Neural progenitor cell (in vitro differentiated cells): ENCODE measurements around the gene REC114. TPM values are rescaled to one million over a fixed set of nuclear protein-coding genes. Genes with fewer than 3 reads are reported as not detected.

ENCODE experiments used
- DNase-seq: peaks from one replicate; pipeline ENCODE4 v3.0.0-alpha.2; 2016; ENCODE audit warnings: low spot score
- H2AFZ ChIP-seq: fragments of 200-600 bp; sonication (generic); replicated peaks from 2 replicates; pipeline ENCODE4 v1.6.1; 2016; ENCODE audit warnings: antibody characterized with exemption
- H3F3A ChIP-seq: fragments of 200-600 bp; sonication (generic); 2 replicates; pipeline ENCODE4 v1.6.1; 2016; ENCODE audit warnings: antibody characterized with exemption, low read depth
- H3K27ac ChIP-seq: fragments of 200-600 bp; sonication (generic); 2 replicates; pipeline ENCODE4 v1.5.1; 2016; ENCODE audit warnings: mild to moderate bottlenecking
- H3K27me3 ChIP-seq: fragments of 200-600 bp; sonication (generic); 2 replicates; pipeline ENCODE4 v1.6.1; 2016; ENCODE audit warnings: mild to moderate bottlenecking, moderate library complexity
- H3K36me3 ChIP-seq: fragments of 200-600 bp; sonication (generic); 2 replicates; pipeline ENCODE4 v1.5.1; 2016
- H3K4me1 ChIP-seq: fragments of 200-600 bp; sonication (generic); 2 replicates; pipeline ENCODE4 v1.6.1; 2016; ENCODE audit warnings: mixed run types
- H3K4me2 ChIP-seq: fragments of 200-600 bp; sonication (generic); 2 replicates; pipeline ENCODE4 v1.6.1; 2016
- H3K4me3 ChIP-seq: fragments of 200-600 bp; sonication (generic); 2 replicates; pipeline ENCODE4 v1.5.1; 2016
- H3K79me2 ChIP-seq: fragments of 200-600 bp; sonication (generic); 2 replicates; pipeline ENCODE4 v1.6.1; 2016; ENCODE audit warnings: low read depth
- H3K9ac ChIP-seq: fragments of 200-600 bp; sonication (generic); 2 replicates; pipeline ENCODE4 v1.6.1; 2016
- H3K9me3 ChIP-seq: fragments of 200-600 bp; sonication (generic); 2 replicates; pipeline ENCODE4 v1.5.1; 2016; ENCODE audit warnings: low read depth
- H4K20me1 ChIP-seq: fragments of 200-600 bp; sonication (generic); 2 replicates; pipeline ENCODE4 v1.6.1; 2016; ENCODE audit warnings: low read depth
- H3K27ac Mint-ChIP-seq: 3 replicates; pipeline ENCODE4 v1.8.0; 2021; ENCODE audit warnings: mixed read lengths
- H3K27me3 Mint-ChIP-seq: 2 replicates; pipeline ENCODE4 v1.8.0; 2022; ENCODE audit warnings: low read depth, mild to moderate bottlenecking, inconsistent platforms, moderate library complexity, mixed read lengths; ENCODE audit not compliant: insufficient read depth
- H3K36me3 Mint-ChIP-seq: 3 replicates; pipeline ENCODE4 v1.8.0; 2021; ENCODE audit warnings: mixed read lengths
- H3K4me1 Mint-ChIP-seq: 3 replicates; pipeline ENCODE4 v1.8.0; 2021; ENCODE audit warnings: mixed read lengths
- H3K4me3 Mint-ChIP-seq: 3 replicates; pipeline ENCODE4 v1.8.0; 2021; ENCODE audit warnings: mild to moderate bottlenecking, moderate library complexity, mixed read lengths
- H3K9me3 Mint-ChIP-seq: 3 replicates; pipeline ENCODE4 v1.8.0; 2020; ENCODE audit warnings: mixed read lengths
- CTCF ChIP-seq: fragments of 200-600 bp; sonication (generic); IDR thresholded peaks from 2 replicates; pipeline ENCODE4 v1.5.1; 2017; ENCODE audit warnings: antibody characterized with exemption, mild to moderate bottlenecking
- EZH2 ChIP-seq: fragments of 200-600 bp; sonication (generic); IDR thresholded peaks from 2 replicates; pipeline ENCODE4 v1.6.1; 2017; ENCODE audit warnings: antibody characterized with exemption, mild to moderate bottlenecking, moderate library complexity
- EZH2phosphoT487 ChIP-seq: fragments of 200-600 bp; sonication (generic); IDR thresholded peaks from 2 replicates; pipeline ENCODE4 v1.6.1; 2017; ENCODE audit warnings: antibody characterized with exemption
- total RNA-seq: library from RNA; depleted of rRNA; stranded (reverse); fragments of >200 nt; gene quantifications from 2 replicates; pipeline ENCODE4 v1.2.3, GENCODE V29; 2015; ENCODE audit warnings: low replicate concordance

REC114 gene
- total RNA-seq, 1 donor from 2014 or later = not detected

GRCh38 chr15:73584699-73585420, 141.9 kb downstream of the REC114 start:
- H3K9me3 ChIP-seq = no peaks in the 10 kb centered on the region
- Mint-ChIP-seq H3K4me1 (no peaks in the 10 kb centered on the region), H3K27ac (no peak overlapping the region), H3K9me3 (no peaks in the 10 kb centered on the region), H3K27me3 (no peaks in the 10 kb centered on the region), H3K36me3 (peaks cover 45% of the 10 kb centered on the region), H3K4me3 (no peak overlapping the region)
- H3K27me3 ChIP-seq = no peaks in the 10 kb centered on the region
- DNase-seq = no peak
- no peak overlapping the region for H3K4me2 ChIP-seq
- peaks cover 22% of the 10 kb centered on the region for H4K20me1 ChIP-seq
- no peaks in the 10 kb centered on the region for H3K36me3 ChIP-seq
- H3K9ac ChIP-seq = no peak overlapping the region
- peaks cover 9% of the 10 kb centered on the region for H3K79me2 ChIP-seq
- H3K4me1 ChIP-seq = no peaks in the 10 kb centered on the region
- TF ChIP-seq EZH2phosphoT487 (no peak), EZH2 (no peak), CTCF (no peak)
- no peak overlapping the region for H3K27ac ChIP-seq
- no peak overlapping the region for H3K4me3 ChIP-seq
- no peaks in the 10 kb centered on the region for H3F3A ChIP-seq
- H2AFZ ChIP-seq = no peak overlapping the region

- Histone ChIP-seq H3K27ac (no peak overlapping the region), H3K79me2 (peaks cover 16% of the 10 kb centered on the region), H3K27me3 (no peaks in the 10 kb centered on the region), H3K9me3 (no peaks in the 10 kb centered on the region), H3K4me3 (no peak overlapping the region), H2AFZ (no peak overlapping the region), H4K20me1 (peaks cover 27% of the 10 kb centered on the region), H3F3A (no peaks in the 10 kb centered on the region), H3K36me3 (no peaks in the 10 kb centered on the region), H3K4me1 (no peaks in the 10 kb centered on the region), H3K9ac (no peak overlapping the region), H3K4me2 (no peak overlapping the region)
- TF ChIP-seq EZH2 = no peak
- peaks cover 41% of the 10 kb centered on the region for H3K36me3 Mint-ChIP-seq
- no peak overlapping the region for H3K27ac Mint-ChIP-seq
- no peaks in the 10 kb centered on the region for H3K27me3 Mint-ChIP-seq
- H3K4me3 Mint-ChIP-seq = no peak overlapping the region
- H3K4me1 Mint-ChIP-seq = no peaks in the 10 kb centered on the region
- no peaks in the 10 kb centered on the region for H3K9me3 Mint-ChIP-seq
- DNase-seq = no peak
Observed at GRCh38 chr15:73585871-73586654, 143.1 kb downstream of the REC114 start.

- Histone ChIP-seq H3K79me2 (peaks cover 53% of the 10 kb centered on the region), H3K9me3 (no peaks in the 10 kb centered on the region), H3K4me2 (no peak overlapping the region), H2AFZ (no peak overlapping the region), H3K36me3 (no peaks in the 10 kb centered on the region), H3K4me1 (peaks cover 9% of the 10 kb centered on the region), H3K27me3 (no peaks in the 10 kb centered on the region), H3K4me3 (no peak overlapping the region), H3K27ac (no peak overlapping the region), H3F3A (no peaks in the 10 kb centered on the region), H4K20me1 (peaks cover 46% of the 10 kb centered on the region), H3K9ac (no peak overlapping the region)
- peaks cover 30% of the 10 kb centered on the region for H3K36me3 Mint-ChIP-seq
- DNase-seq = no peak
- peaks cover 2% of the 10 kb centered on the region for H3K27me3 Mint-ChIP-seq
- H3K4me1 Mint-ChIP-seq = peaks cover 2% of the 10 kb centered on the region
- TF ChIP-seq EZH2phosphoT487 = no peak
- no peak for TF ChIP-seq EZH2
- no peak for TF ChIP-seq CTCF
- H3K27ac Mint-ChIP-seq = no peak overlapping the region
- no peaks in the 10 kb centered on the region for H3K9me3 Mint-ChIP-seq
- H3K4me3 Mint-ChIP-seq = no peak overlapping the region
Observed at GRCh38 chr15:73589766-73590165, 146.8 kb downstream of the REC114 start.

- Histone ChIP-seq H3F3A (no peaks in the 10 kb centered on the region), H3K79me2 (peaks cover 58% of the 10 kb centered on the region), H3K9me3 (no peaks in the 10 kb centered on the region), H3K36me3 (no peaks in the 10 kb centered on the region), H3K4me2 (no peak overlapping the region), H3K4me1 (peaks cover 9% of the 10 kb centered on the region), H2AFZ (no peak overlapping the region), H3K27ac (no peak overlapping the region), H3K9ac (no peak overlapping the region), H4K20me1 (peaks cover 51% of the 10 kb centered on the region), H3K4me3 (no peak overlapping the region), H3K27me3 (no peaks in the 10 kb centered on the region)
- Mint-ChIP-seq H3K27me3 (peaks cover 4% of the 10 kb centered on the region), H3K4me3 (no peak overlapping the region), H3K4me1 (peaks cover 2% of the 10 kb centered on the region), H3K9me3 (no peaks in the 10 kb centered on the region), H3K36me3 (peaks cover 29% of the 10 kb centered on the region), H3K27ac (no peak overlapping the region)
- DNase-seq = no peak
- TF ChIP-seq CTCF (no peak), EZH2phosphoT487 (no peak), EZH2 (no peak)
Observed at GRCh38 chr15:73590263-73590662, 147.3 kb downstream of the REC114 start.
